ENCODE measurements around the gene KRT17. TPM values are rescaled to one million over a fixed set of nuclear protein-coding genes. Genes with fewer than 3 reads are reported as not detected.

The KRT17 gene
- total RNA-seq, 1 experiment from 2014 or later: 1.9 TPM

GRCh38 chr17:41664172-41664457 is 39.7 kb upstream of the KRT17 start:
- ATAC-seq: no peak
- Histone ChIP-seq H3K4me1 (ENCODE audit: control insufficient read depth, insufficient read depth, low read length) (peaks cover 23% of the 10 kb centered on the region), H3K27ac (ENCODE audit: low read length) (peak overlapping the region; percentile 20; the same call in 1 of the 2 replicates), H3K4me3 (ENCODE audit: low read depth in 2 of 2, low read length in 2 of 2) (no peak overlapping the region), H3K36me3 (ENCODE audit: control insufficient read depth, insufficient read depth, low read length) (no peaks in the 10 kb centered on the region), H3K9me3 (ENCODE audit: control insufficient read depth, insufficient read depth, low read depth, low read length) (no peaks in the 10 kb centered on the region), H3K27me3 (ENCODE audit: control insufficient read depth, insufficient read depth, low read length) (no peaks in the 10 kb centered on the region)
- ChIA-PET CTCF (interaction anchor here (0.5 to 7.1 kb wide), 8 partner anchors 10 to 134 kb away, joined by 3 to 104 read pairs (median 6); no protein-coding TSS in a partner anchor), POLR2A (no interaction called here)
- TF ChIP-seq POLR2AphosphoS5 (IDR thresholded peaks at IDR 0.05; ENCODE audit: low read depth, low read length) (no peak), REST (IDR thresholded peaks at IDR 0.05; ENCODE audit: insufficient read depth in 1 of 2, low read depth in 2 of 2, low read length in 1 of 2) (no peak), TCF7L2 (IDR thresholded peaks at IDR 0.05; ENCODE audit: low read depth, low read length) (no peak), CTCF (IDR thresholded peaks at IDR 0.05) (no peak), SIN3A (IDR thresholded peaks at IDR 0.05; ENCODE audit: borderline replicate concordance, insufficient read depth, low read depth, low read length) (no peak)
- DNase-seq (ENCODE audit: low read depth, low spot score): no peak
- in situ Hi-C loops (cut with HindIII; ENCODE audit: low pct_unique_long_range_greater_than_20kb, low sequenced_read_pairs): no loop called here
- intact Hi-C loops (cut with micrococcal nuclease; ENCODE audit: unreplicated experiment): loop anchor here (10.0 kb wide), 2 partner anchors 289 to 339 kb away; no protein-coding TSS in a partner anchor
- BruUV-seq (replicated peaks): no TSS peak

GRCh38 chr17:41663451-41664171 is 39.2 kb upstream of the KRT17 start:
- in situ Hi-C loops (cut with HindIII; ENCODE audit: low pct_unique_long_range_greater_than_20kb, low sequenced_read_pairs) (no loop called here), intact Hi-C loops (cut with micrococcal nuclease; ENCODE audit: unreplicated experiment) (loop anchor here (2.0 to 10.0 kb wide), 4 partner anchors 15 to 339 kb away; no protein-coding TSS in a partner anchor)
- H3K9me3 ChIP-seq (ENCODE audit: control insufficient read depth, insufficient read depth, low read depth, low read length): no peaks in the 10 kb centered on the region
- no peak overlapping the region for H3K4me3 ChIP-seq (ENCODE audit: low read depth in 2 of 2, low read length in 2 of 2)
- H3K4me1 ChIP-seq (ENCODE audit: control insufficient read depth, insufficient read depth, low read length): peaks cover 23% of the 10 kb centered on the region
- ChIA-PET CTCF (interaction anchor here (0.5 to 7.1 kb wide), 17 partner anchors 10 to 1031 kb away, joined by 3 to 104 read pairs (median 4); partner anchors contain the start of gene EIF1), POLR2A (no interaction called here)
- no TSS peak for BruUV-seq (replicated peaks)
- TF ChIP-seq POLR2AphosphoS5 (IDR thresholded peaks at IDR 0.05; ENCODE audit: low read depth, low read length): no peak
- no peak for TF ChIP-seq REST (IDR thresholded peaks at IDR 0.05; ENCODE audit: insufficient read depth in 1 of 2, low read depth in 2 of 2, low read length in 1 of 2)
- TF ChIP-seq CTCF (IDR thresholded peaks at IDR 0.05): no peak
- no peak for TF ChIP-seq TCF7L2 (IDR thresholded peaks at IDR 0.05; ENCODE audit: low read depth, low read length)
- TF ChIP-seq SIN3A (IDR thresholded peaks at IDR 0.05; ENCODE audit: borderline replicate concordance, insufficient read depth, low read depth, low read length): no peak
- DNase-seq (ENCODE audit: low read depth, low spot score) (no peak), ATAC-seq (no peak)
- no peaks in the 10 kb centered on the region for H3K36me3 ChIP-seq (ENCODE audit: control insufficient read depth, insufficient read depth, low read length)
- H3K27ac ChIP-seq (ENCODE audit: low read length): peak overlapping the region; percentile 20; the same call in 1 of the 2 replicates
- no peaks in the 10 kb centered on the region for H3K27me3 ChIP-seq (ENCODE audit: control insufficient read depth, insufficient read depth, low read length)

Measured in Panc1 (cell line).